ENCODE measurements around the gene CD247.

DNA sequence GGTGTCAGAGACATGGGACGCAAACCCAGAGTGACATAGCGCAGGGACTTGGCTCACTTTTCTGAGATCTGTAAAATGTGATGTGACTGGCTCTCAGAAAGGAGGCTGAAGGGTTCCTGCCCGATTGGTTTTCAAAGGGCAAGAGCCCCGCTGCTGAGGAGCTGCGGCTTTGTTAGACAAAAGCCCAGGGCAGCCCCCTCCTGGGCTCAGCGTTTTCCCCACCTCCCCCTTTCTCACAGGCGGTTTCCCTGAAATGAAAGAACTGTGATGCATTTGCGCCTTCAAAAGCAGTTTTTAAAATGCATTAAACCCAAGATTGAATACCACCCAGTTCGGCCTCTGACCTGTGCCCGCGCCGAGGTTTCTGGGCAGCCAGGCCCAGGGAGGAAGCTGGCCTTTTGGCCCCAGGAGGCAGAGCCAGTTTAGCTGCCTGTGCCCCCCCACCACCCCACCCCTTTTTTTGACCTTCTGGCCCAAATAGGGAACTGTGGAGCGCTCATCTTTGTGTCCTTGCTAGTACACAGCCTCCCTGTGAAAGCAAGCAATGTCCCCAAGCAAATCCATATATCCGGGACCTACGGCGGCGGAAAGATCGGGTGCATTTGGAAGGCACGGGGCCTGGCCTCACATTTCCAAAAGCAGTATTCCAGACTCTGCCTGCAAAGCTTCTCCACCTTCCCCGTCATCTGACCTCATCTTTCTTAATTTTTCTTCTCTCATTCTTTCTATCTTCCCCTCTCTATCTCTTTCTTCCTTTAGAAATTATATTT, 28.6 kb downstream of the CD247 start:
- no peak for TF ChIP-seq GATA2 (IDR thresholded peaks at IDR 0.05; ENCODE audit: low read depth, low read length)
- TF ChIP-seq GATA3 (IDR thresholded peaks at IDR 0.05; ENCODE audit: low read depth, low read length): no peak
